GM08714 (cell line): ENCODE measurements around the gene MPP4.

Experiments used
- H3K4me3 ChIP-seq: fragments of 200-500 bp; sonication (Bioruptor generic); 2 replicates; pipeline ENCODE4 v1.5.1; 2014; ENCODE audit warnings: mild to moderate bottlenecking, low read length, inconsistent platforms
- ZNF274 ChIP-seq: IDR thresholded peaks from 2 replicates; pipeline ENCODE4 v1.6.1; 2012; ENCODE audit warnings: mild to moderate bottlenecking, low read depth, low read length

Gene MPP4

GRCh38 chr2:201656102-201656501, 42.3 kb downstream of the MPP4 start:
- no peak overlapping the region for H3K4me3 ChIP-seq
- TF ChIP-seq ZNF274 = no peak

DNA sequence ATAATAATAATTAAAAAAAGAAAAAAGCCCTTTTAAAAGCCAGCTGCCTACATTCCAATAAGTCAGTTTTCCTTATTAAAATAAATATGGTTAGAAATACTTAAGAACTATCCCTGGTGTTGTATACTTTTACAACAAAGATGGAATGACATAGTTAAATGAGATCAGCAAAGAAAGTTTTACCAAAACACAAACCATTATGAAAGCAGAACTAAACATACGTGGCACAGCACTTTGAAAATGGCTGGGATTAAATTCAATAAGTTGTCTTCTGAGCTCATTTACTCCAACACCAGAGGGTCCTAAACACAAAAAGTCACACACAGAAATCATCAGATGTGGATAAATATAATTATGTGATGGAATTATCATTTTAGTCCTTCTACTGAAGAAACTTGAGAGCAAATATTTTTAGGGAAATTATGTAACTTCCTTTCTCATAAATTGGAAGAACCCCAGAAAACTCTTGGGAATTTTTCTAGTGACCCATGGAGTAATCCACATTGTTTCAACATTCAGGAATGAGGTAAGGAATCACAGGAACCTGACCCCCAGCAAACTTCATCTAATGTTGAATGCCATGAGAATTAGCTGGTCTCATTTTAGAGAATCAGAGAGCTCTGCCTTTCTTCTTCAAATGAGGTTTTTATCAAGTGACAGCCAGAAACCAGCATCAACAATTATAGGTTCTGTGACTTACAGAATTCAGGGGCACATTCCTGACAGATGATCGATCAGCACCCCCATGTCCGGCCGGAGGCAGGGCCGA, 43.6 kb downstream of the MPP4 start:
- TF ChIP-seq ZNF274 = no peak
- H3K4me3 ChIP-seq = no peak overlapping the region

- no peak for TF ChIP-seq ZNF274
These were observed 45.2 kb downstream of the MPP4 start for GRCh38 chr2:201653221-201653620.

GRCh38 chr2:201649442-201649841, 49.0 kb downstream of the MPP4 start:
- H3K4me3 ChIP-seq = no peak overlapping the region
- TF ChIP-seq ZNF274 = no peak

More at GRCh38 chr2:201653221-201653620, 45.2 kb downstream of the MPP4 start:
- no peak overlapping the region for H3K4me3 ChIP-seq

DNA sequence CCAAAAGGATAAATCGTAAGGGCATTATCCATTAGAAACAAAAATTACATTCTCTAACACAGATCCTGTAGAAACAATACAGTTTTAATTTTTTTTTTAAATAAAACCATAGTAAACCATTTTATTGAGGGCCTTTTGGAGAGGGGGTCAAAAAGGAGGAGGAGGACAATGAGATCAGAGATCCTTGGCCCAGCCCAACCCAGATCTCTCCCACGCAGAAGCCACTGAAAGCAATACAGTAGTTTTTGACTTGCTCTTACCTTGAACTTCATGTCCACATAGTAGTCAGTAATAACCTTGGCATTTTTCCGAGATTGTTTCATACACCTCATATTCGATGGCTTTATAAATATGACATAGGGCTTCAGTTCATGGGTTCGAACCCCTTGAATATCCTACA, 51.0 kb downstream of the MPP4 start:
- no peak for TF ChIP-seq ZNF274
- H3K4me3 ChIP-seq = no peak overlapping the region

DNA sequence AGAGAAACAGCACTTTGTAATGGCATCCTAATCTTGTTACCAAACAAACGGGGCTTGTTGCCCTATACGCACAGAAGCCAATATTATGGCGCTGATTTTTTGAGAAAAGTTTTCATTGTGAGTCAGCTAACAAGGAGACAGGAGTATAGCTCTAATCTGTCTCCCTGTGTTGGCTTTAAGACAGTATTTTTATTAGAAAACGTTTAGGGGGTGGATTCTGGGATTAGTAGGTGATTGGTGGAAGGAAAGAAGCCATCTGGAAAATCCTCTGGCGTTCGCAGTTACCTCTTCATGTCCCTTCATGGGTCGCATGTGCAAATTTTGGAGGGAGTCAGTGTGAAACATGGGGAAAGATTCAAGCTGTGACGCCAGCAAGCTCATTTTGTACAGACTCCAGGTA, 54.4 kb downstream of the MPP4 start:
- H3K4me3 ChIP-seq = no peak overlapping the region
- no peak for TF ChIP-seq ZNF274

GRCh38 chr2:201643216-201643890, 55.1 kb downstream of the MPP4 start, which contains the start of gene TMEM237:
TMEM237 (minus strand) TSS chr2:201643503; CDS start chr2:201643400, 103 bp downstream.
- H3K4me3 ChIP-seq = peak within 1 kb of the TSS; percentile 88
- TF ChIP-seq ZNF274 = no peak

DNA sequence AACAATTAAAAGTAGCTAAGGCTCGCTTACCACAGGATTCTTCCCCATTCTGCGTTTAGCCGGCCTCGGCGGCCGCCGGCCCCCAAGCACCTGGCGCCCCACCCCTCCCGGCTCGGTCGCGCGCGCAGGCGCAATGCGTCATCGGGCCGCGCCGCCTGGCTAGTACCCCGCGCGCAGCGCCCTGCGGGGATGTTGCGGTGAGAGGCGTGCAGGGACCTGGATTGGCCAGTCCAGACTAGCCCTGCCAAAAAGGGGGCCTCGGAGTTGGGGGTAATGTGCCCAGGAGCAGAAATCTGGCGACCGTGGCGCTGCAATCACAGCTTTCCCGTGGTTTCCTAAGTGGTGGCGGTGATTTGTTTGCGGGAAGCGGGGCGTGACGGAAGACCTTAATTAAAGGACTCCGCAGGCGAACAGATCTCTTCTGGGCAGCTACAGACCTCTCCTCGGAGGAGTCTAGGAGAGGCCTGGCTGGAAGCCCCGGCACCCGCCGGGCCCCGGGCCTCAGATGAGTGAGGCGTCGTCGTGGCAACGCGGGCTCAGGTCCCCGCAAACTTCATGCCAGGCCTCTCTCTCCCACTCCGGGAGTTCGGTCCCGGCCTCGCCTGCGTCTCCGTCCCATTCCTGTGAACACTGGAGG, 55.7 kb downstream of the MPP4 start:
- H3K4me3 ChIP-seq = peak overlapping the region; percentile 88
- TF ChIP-seq ZNF274 = no peak

DNA sequence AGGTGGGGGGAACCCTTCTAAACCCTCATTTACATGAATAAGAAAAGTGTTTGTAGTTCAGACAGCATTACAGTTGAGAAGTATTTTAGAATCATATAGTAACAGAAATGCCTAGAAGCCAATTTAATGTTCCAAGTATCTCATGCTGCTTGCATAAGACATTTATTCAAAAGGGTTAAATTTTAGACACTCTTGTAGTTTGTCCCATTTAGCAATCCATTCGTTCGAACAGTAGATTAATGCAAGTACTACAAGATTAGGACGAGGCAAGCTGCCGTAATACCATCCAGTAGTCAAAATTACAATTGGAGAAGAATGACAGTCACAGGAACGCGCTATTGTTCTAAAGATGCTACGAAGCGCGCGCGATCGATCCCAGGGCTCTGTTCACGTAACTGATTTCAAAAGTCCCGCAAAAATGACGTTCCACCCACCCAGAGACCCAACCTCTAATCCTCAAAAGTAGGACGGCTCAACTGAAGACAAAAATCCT, 56.3 kb downstream of the MPP4 start:
- TF ChIP-seq ZNF274 = no peak

GRCh38 chr2:201639205-201639604, 59.2 kb downstream of the MPP4 start:
- TF ChIP-seq ZNF274 = no peak
- H3K4me3 ChIP-seq = no peak overlapping the region

More for the DNA sequence above, 56.3 kb downstream of the MPP4 start:
- H3K4me3 ChIP-seq = peak overlapping the region; percentile 88

DNA sequence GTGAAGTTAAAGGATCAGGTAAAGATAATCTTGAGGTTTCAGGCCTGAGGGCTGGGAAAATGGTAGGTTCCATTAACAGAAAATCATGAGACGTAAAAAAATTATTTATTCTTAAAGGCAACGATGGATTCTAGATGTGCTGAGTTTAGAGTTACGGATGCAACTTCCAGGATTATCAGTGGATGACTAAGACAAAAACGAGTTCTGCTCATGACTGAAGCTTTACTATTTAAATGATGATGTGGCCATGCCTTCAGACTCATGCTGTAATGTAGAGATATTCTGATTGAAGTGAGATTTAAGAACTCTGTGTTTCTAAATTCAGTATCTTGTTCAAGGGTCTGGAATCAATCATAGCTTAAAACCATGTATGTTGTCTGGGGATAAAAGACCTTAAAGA, 60.1 kb downstream of the MPP4 start:
- H3K4me3 ChIP-seq = no peak overlapping the region
- TF ChIP-seq ZNF274 = no peak

DNA sequence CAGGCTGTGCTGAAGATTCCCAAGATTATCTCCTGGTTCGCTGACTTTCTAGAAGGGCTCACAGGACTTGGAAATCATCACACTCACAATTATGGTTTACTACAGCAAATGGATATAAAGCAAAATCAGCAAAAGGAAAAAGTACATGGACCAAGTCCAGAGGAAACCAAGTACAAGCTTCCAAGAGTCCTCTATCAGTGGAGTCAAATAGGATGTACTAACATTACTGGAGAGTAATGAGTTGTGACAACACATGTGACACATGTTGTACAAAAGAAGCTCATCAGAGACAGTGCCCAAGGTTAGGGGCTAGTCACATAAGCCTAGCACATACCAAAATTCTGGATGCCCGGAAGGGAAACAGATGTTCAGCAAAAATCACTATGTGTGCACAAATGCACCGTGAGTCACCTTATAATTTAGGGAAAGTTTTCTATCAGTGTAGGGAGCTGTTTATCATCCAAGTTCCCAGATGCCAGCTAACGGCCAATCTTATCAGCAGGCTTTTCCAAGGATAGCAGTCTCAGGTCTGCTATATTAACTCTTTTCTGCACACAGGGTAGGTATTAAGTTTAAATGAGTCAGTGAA, 64.7 kb downstream of the MPP4 start:
- no peak overlapping the region for H3K4me3 ChIP-seq
- TF ChIP-seq ZNF274 = no peak

- no peak for TF ChIP-seq ZNF274
- no peak overlapping the region for H3K4me3 ChIP-seq
These were observed 67.4 kb downstream of the MPP4 start for GRCh38 chr2:201631041-201631440.

DNA sequence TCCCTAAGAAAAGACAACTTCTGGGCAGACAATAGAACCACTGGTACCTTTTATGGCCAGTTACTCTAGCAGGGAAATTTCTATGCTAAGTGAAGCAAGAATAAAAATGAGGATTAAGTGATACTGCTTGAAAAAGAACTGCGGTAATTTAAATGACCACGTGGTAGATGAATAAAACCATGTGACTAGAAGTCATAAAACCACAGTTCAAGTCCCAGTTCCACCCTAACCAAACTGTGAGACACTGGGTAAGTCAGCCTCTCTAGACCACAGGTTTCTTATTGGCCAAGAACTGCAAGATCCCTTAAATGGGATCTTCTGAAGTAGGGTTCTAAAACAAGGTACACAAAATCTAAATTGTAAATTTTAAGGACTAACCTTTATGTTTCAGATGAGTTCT, 67.9 kb downstream of the MPP4 start:
- no peak for TF ChIP-seq ZNF274
- no peak overlapping the region for H3K4me3 ChIP-seq
